ENCODE results near the gene PTPRO. TPM values are rescaled to one million over a fixed set of nuclear protein-coding genes. Genes with fewer than 3 reads are reported as not detected.

The PTPRO gene
- total and polyA plus RNA-seq, 4 donors, result 0.31 to 3.3 (median 1.1) TPM

DNA sequence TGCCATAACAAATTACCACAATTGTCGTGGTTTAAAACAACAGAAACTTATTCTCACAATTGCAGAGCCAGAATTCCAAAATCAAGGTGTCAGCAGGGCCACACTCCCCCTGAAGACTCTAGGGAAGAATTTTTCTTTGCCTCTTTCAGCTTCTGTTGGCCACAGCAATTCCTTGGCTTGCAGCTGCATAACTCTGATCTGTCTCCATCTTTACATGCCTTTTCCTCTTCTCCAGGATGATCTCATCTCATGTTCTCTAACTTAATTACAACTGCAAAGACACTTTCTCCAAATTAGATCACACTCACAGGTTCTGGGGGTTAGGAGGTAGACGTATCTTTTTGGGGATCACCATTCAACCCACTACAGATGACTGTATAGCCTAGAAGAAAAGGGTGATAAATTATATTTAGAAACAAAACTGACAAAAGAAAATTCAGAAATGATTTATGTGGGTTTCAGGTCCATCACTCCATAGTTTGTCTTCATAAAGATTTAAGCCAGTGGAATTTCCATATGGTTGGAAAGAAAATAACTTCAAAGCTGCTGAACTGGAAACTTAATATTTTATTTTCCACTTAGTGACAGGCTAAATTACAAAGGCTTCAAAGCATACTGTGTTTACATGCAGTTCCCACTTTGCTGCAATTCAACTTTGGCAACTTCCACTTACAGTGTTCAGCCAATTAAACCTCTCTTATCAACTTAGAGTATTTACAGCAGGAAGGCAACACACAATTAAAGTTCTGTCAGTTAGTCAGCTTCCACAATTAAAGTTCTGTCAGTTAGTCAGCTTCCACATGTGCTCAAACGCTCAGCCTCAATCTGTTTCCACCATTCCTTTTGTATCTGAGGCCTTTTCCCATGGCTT is 253.6 kb downstream of the PTPRO start:
- Histone ChIP-seq H3K4me1 (ENCODE audit: control insufficient read depth in 4 of 4, insufficient read depth in 4 of 4, low read length in 3 of 4) (no peaks in the 10 kb centered on the region), H3K9me3 (ENCODE audit: control insufficient read depth in 4 of 4, low read length in 3 of 4) (no peaks in the 10 kb centered on the region), H3K27me3 (ENCODE audit: control insufficient read depth in 4 of 4, insufficient read depth in 4 of 4, low read length in 3 of 4) (no peaks in the 10 kb centered on the region), H3K4me3 (ENCODE audit: low read depth in 1 of 3, low read length in 3 of 3) (no peak overlapping the region), H3K9ac (ENCODE audit: low read depth in 1 of 2, low read length in 2 of 2) (no peak overlapping the region), H3K36me3 (ENCODE audit: control insufficient read depth in 4 of 4, insufficient read depth in 3 of 4, low read depth in 1 of 4, low read length in 3 of 4) (no peaks in the 10 kb centered on the region), H3K27ac (ENCODE audit: low read depth in 1 of 2, low read length in 2 of 2) (no peak overlapping the region)
- WGBS, result 71% methylated on average over 3 of the region's 3 CpGs
- DNase-seq (ENCODE audit: low spot score), result no peak
- no peak for TF ChIP-seq HNF4A (conservative IDR thresholded peaks at IDR 0.05)
- TF ChIP-seq JUND (IDR thresholded peaks at IDR 0.05), result no peak
- TF ChIP-seq RAD21 (IDR thresholded peaks at IDR 0.05), result no peak
- TF ChIP-seq, protein P1, sequence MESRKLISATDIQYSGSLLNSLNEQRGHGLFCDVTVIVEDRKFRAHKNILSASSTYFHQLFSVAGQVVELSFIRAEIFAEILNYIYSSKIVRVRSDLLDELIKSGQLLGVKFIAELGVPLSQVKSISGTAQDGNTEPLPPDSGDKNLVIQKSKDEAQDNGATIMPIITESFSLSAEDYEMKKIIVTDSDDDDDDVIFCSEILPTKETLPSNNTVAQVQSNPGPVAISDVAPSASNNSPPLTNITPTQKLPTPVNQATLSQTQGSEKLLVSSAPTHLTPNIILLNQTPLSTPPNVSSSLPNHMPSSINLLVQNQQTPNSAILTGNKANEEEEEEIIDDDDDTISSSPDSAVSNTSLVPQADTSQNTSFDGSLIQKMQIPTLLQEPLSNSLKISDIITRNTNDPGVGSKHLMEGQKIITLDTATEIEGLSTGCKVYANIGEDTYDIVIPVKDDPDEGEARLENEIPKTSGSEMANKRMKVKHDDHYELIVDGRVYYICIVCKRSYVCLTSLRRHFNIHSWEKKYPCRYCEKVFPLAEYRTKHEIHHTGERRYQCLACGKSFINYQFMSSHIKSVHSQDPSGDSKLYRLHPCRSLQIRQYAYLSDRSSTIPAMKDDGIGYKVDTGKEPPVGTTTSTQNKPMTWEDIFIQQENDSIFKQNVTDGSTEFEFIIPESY (IDR thresholded peaks at IDR 0.05), result no peak
- TF ChIP-seq, protein P2, sequence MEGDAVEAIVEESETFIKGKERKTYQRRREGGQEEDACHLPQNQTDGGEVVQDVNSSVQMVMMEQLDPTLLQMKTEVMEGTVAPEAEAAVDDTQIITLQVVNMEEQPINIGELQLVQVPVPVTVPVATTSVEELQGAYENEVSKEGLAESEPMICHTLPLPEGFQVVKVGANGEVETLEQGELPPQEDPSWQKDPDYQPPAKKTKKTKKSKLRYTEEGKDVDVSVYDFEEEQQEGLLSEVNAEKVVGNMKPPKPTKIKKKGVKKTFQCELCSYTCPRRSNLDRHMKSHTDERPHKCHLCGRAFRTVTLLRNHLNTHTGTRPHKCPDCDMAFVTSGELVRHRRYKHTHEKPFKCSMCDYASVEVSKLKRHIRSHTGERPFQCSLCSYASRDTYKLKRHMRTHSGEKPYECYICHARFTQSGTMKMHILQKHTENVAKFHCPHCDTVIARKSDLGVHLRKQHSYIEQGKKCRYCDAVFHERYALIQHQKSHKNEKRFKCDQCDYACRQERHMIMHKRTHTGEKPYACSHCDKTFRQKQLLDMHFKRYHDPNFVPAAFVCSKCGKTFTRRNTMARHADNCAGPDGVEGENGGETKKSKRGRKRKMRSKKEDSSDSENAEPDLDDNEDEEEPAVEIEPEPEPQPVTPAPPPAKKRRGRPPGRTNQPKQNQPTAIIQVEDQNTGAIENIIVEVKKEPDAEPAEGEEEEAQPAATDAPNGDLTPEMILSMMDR (IDR thresholded peaks at IDR 0.05; ENCODE audit: low read depth, low read length, missing input control), result no peak
- TF ChIP-seq FOXA1 (IDR thresholded peaks at IDR 0.05), result no peak
- TF ChIP-seq YY1 (IDR thresholded peaks at IDR 0.05), result no peak
- no peak for TF ChIP-seq EGR1 (IDR thresholded peaks at IDR 0.05; ENCODE audit: low read depth in 2 of 2)
- no peak for TF ChIP-seq SP1 (IDR thresholded peaks at IDR 0.05)
- no peak for TF ChIP-seq NR2F2 (IDR thresholded peaks at IDR 0.05)

DNA sequence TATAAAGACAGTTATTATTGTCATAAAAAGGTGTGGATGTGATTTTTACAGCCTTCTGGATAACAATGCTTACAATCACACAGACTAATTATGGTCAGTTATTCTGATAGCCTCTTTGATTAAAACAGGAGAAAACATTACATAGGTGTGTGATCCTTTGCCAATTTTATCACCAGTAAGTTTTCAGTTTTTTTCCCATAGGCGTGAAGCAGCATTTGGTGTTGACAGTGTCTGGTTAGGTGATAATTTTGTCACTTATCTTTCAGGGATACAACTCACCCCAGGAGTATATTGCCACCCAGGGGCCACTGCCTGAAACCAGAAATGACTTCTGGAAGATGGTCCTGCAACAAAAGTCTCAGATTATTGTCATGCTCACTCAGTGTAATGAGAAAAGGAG is 258.1 kb downstream of the PTPRO start:
- H3K4me1 ChIP-seq (ENCODE audit: control insufficient read depth in 4 of 4, insufficient read depth in 4 of 4, low read length in 3 of 4), result no peaks in the 10 kb centered on the region
- no peak overlapping the region for H3K9ac ChIP-seq (ENCODE audit: low read depth in 1 of 2, low read length in 2 of 2)
- no peak overlapping the region for H3K4me3 ChIP-seq (ENCODE audit: low read depth in 1 of 3, low read length in 3 of 3)
- no peak for DNase-seq (ENCODE audit: low spot score)
- H3K36me3 ChIP-seq (ENCODE audit: control insufficient read depth in 4 of 4, insufficient read depth in 3 of 4, low read depth in 1 of 4, low read length in 3 of 4), result no peaks in the 10 kb centered on the region
- TF ChIP-seq, protein P3, sequence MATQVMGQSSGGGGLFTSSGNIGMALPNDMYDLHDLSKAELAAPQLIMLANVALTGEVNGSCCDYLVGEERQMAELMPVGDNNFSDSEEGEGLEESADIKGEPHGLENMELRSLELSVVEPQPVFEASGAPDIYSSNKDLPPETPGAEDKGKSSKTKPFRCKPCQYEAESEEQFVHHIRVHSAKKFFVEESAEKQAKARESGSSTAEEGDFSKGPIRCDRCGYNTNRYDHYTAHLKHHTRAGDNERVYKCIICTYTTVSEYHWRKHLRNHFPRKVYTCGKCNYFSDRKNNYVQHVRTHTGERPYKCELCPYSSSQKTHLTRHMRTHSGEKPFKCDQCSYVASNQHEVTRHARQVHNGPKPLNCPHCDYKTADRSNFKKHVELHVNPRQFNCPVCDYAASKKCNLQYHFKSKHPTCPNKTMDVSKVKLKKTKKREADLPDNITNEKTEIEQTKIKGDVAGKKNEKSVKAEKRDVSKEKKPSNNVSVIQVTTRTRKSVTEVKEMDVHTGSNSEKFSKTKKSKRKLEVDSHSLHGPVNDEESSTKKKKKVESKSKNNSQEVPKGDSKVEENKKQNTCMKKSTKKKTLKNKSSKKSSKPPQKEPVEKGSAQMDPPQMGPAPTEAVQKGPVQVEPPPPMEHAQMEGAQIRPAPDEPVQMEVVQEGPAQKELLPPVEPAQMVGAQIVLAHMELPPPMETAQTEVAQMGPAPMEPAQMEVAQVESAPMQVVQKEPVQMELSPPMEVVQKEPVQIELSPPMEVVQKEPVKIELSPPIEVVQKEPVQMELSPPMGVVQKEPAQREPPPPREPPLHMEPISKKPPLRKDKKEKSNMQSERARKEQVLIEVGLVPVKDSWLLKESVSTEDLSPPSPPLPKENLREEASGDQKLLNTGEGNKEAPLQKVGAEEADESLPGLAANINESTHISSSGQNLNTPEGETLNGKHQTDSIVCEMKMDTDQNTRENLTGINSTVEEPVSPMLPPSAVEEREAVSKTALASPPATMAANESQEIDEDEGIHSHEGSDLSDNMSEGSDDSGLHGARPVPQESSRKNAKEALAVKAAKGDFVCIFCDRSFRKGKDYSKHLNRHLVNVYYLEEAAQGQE (IDR thresholded peaks at IDR 0.05), result no peak
- no peak for TF ChIP-seq FOXA2 (IDR thresholded peaks at IDR 0.05)
- TF ChIP-seq YY1 (IDR thresholded peaks at IDR 0.05), result no peak
- TF ChIP-seq HNF4A (conservative IDR thresholded peaks at IDR 0.05), result no peak
- no peak for TF ChIP-seq EGR1 (IDR thresholded peaks at IDR 0.05; ENCODE audit: low read depth in 2 of 2)
- TF ChIP-seq NR2F2 (IDR thresholded peaks at IDR 0.05), result no peak
- TF ChIP-seq GABPA (IDR thresholded peaks at IDR 0.05 in 1 of 2, conservative IDR thresholded peaks at IDR 0.05 in 1 of 2), result no peak
- TF ChIP-seq, protein P1 (IDR thresholded peaks at IDR 0.05), result no peak
- TF ChIP-seq, protein P4, sequence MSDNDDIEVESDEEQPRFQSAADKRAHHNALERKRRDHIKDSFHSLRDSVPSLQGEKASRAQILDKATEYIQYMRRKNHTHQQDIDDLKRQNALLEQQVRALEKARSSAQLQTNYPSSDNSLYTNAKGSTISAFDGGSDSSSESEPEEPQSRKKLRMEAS (IDR thresholded peaks at IDR 0.05), result no peak
- TF ChIP-seq, protein P2 (IDR thresholded peaks at IDR 0.05; ENCODE audit: low read depth, low read length, missing input control), result no peak
- TF ChIP-seq, protein P5, sequence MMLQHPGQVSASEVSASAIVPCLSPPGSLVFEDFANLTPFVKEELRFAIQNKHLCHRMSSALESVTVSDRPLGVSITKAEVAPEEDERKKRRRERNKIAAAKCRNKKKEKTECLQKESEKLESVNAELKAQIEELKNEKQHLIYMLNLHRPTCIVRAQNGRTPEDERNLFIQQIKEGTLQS (IDR thresholded peaks at IDR 0.05), result no peak
- no peak for TF ChIP-seq RXRA (IDR thresholded peaks at IDR 0.05)
- no peak for TF ChIP-seq RAD21 (IDR thresholded peaks at IDR 0.05)
- no peak for TF ChIP-seq HNF4G (IDR thresholded peaks at IDR 0.05)
- no peak for TF ChIP-seq JUND (IDR thresholded peaks at IDR 0.05)
- TF ChIP-seq FOXA1 (IDR thresholded peaks at IDR 0.05), result no peak
- TF ChIP-seq TAF1 (conservative IDR thresholded peaks at IDR 0.05), result no peak
- TF ChIP-seq SP1 (IDR thresholded peaks at IDR 0.05), result no peak
- WGBS, result 78% methylated on average over 1 of the region's 1 CpG
- no peak overlapping the region for H3K27ac ChIP-seq (ENCODE audit: low read depth in 1 of 2, low read length in 2 of 2)
- H3K27me3 ChIP-seq (ENCODE audit: control insufficient read depth in 4 of 4, insufficient read depth in 4 of 4, low read length in 3 of 4), result no peaks in the 10 kb centered on the region
- no peaks in the 10 kb centered on the region for H3K9me3 ChIP-seq (ENCODE audit: control insufficient read depth in 4 of 4, low read length in 3 of 4)

All from liver (tissue), 9 donors.